Immature natural killer cell (primary cell): ENCODE measurements around the gene LHFPL3. TPM values are rescaled to one million over a fixed set of nuclear protein-coding genes. Genes with fewer than 3 reads are reported as not detected.
A peak's percentile ranks its signal among the peaks of the same experiment; 100 is the strongest.

Source experiments
- DNase-seq, 3 donors: peaks; one replicate each; pipeline ENCODE4 v3.0.0; 2022; ENCODE audit warnings: mixed read lengths in 1 of 3
- H3K27ac Mint-ChIP-seq, 6 donors: one replicate each; pipeline ENCODE4 v1.8.0; 2020; ENCODE audit warnings: mixed read lengths in 6 of 6, mild to moderate bottlenecking in 5 of 6, inconsistent platforms in 4 of 6, moderate library complexity in 3 of 6
- H3K27me3 Mint-ChIP-seq, 3 donors: one replicate each; pipeline ENCODE4 v1.8.0; 2020 to 2021; ENCODE audit warnings: low read depth in 3 of 3, mild to moderate bottlenecking in 3 of 3, mixed read lengths in 3 of 3, moderate library complexity in 3 of 3, inconsistent platforms in 1 of 3
- H3K36me3 Mint-ChIP-seq, 3 donors: one replicate each; pipeline ENCODE4 v1.8.0; 2020; ENCODE audit warnings: mixed read lengths in 3 of 3, inconsistent platforms in 2 of 3, mild to moderate bottlenecking in 2 of 3
- H3K4me1 Mint-ChIP-seq, 2 donors: one replicate each; pipeline ENCODE4 v1.8.0; 2020; ENCODE audit warnings: inconsistent platforms in 2 of 2, mild to moderate bottlenecking in 2 of 2, mixed read lengths in 2 of 2, moderate library complexity in 1 of 2
- H3K4me3 Mint-ChIP-seq, 5 donors: one replicate each; pipeline ENCODE4 v1.8.0; 2020; ENCODE audit warnings: mild to moderate bottlenecking in 5 of 5, mixed read lengths in 5 of 5, inconsistent platforms in 3 of 5, moderate library complexity in 3 of 5
- H3K9me3 Mint-ChIP-seq, 6 donors: one replicate each; pipeline ENCODE4 v1.8.0; 2020; ENCODE audit warnings: mild to moderate bottlenecking in 6 of 6, mixed read lengths in 6 of 6, inconsistent platforms in 4 of 6, moderate library complexity in 3 of 6
- polyA plus RNA-seq, 3 donors: library from polyadenylated mRNA; unstranded; fragments of 300-500 nt; fragmentation: Illumina TruSeq; gene quantifications; one replicate each; pipeline ENCODE4 v1.2.3, GENCODE V29; 2021

Gene LHFPL3
- polyA plus RNA-seq, 3 donors from 2014 or later, result not detected

GRCh38 chr7:104818961-104819880, 490.8 kb downstream of the LHFPL3 start:
- Mint-ChIP-seq H3K4me1 (no peaks in the 10 kb centered on the region), H3K27ac (no peak overlapping the region), H3K4me3 (no peak overlapping the region), H3K27me3 (peaks cover 0 to 2% (median 2%) of the 10 kb centered on the region in 3 donors), H3K9me3 (no peaks in the 10 kb centered on the region), H3K36me3 (no peaks in the 10 kb centered on the region)
- DNase-seq, result no peak

DNA sequence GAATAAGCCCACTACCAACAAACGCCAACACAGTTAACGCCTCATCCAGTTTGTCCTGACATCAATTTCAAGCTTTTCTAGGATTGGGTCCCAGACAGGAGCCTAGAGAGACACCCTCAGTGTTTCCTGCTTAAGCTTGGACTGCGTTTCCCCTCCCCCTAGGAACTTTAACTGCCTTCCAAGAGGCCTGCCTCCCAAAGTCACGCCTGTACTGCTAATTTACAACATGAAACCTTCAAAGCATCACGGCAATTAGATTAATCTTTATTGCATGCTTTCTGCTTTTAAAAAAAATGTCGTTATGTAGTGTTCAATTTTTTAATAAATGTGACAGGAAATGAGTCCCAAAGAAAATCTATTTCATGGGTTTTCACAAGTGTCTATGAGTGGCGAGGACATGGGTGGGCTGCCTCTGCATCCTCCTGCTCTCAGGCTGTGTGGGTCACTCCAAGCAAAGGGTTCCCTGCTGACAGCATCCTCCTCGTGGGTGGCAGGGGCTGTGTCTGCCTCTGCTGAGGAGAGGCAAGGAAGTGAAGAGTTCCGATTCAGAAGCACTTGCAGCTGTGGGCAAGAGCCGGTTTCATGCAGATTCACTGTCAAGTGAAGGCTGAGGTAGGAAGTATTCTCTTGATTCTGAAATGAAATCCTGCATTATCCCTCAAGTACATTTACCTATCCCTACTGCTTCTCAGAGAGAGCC, 492.6 kb downstream of the LHFPL3 start:
- H3K36me3 Mint-ChIP-seq, result no peaks in the 10 kb centered on the region
- H3K4me3 Mint-ChIP-seq, result no peak overlapping the region
- no peak overlapping the region for H3K27ac Mint-ChIP-seq
- no peaks in the 10 kb centered on the region for H3K4me1 Mint-ChIP-seq
- no peak for DNase-seq
- peaks cover 0 to 2% (median under 1%) of the 10 kb centered on the region in 3 donors for H3K27me3 Mint-ChIP-seq
- H3K9me3 Mint-ChIP-seq, result no peaks in the 10 kb centered on the region

- Mint-ChIP-seq H3K4me1 (no peaks in the 10 kb centered on the region), H3K36me3 (no peaks in the 10 kb centered on the region), H3K27ac (no peak overlapping the region), H3K4me3 (no peak overlapping the region), H3K9me3 (no peaks in the 10 kb centered on the region), H3K27me3 (no peaks in the 10 kb centered on the region)
- DNase-seq, result no peak
Measured at GRCh38 chr7:104823177-104823576, 494.8 kb downstream of the LHFPL3 start.

GRCh38 chr7:104825099-104825498, 496.7 kb downstream of the LHFPL3 start:
- Mint-ChIP-seq H3K4me3 (no peak overlapping the region), H3K4me1 (no peaks in the 10 kb centered on the region), H3K27me3 (no peaks in the 10 kb centered on the region), H3K27ac (no peak overlapping the region), H3K36me3 (no peaks in the 10 kb centered on the region), H3K9me3 (no peaks in the 10 kb centered on the region)
- DNase-seq, result no peak

DNA sequence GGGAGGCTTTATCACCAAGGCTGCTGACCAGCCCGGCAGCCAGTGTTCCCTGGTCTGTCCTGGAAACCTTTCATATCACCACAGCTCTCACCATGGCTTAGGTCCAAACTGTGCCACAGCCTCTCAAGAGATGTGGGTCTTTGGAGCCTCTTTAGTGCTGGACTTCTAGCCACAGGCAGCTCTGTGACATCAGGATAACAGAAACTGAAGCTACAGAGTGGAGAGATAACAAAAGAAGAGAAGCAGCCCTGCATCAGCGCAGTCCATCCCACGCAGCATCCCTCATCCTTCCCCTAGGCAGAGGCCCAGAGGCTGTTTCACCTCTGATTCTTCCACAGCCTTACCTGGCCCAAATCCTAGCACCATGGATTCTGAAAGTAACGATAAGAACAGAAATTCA, 497.7 kb downstream of the LHFPL3 start:
- H3K4me1 Mint-ChIP-seq, result no peaks in the 10 kb centered on the region
- H3K4me3 Mint-ChIP-seq, result no peak overlapping the region
- no peaks in the 10 kb centered on the region for H3K36me3 Mint-ChIP-seq
- no peaks in the 10 kb centered on the region for H3K9me3 Mint-ChIP-seq
- H3K27ac Mint-ChIP-seq, result no peak overlapping the region
- DNase-seq, result no peak
- H3K27me3 Mint-ChIP-seq, result peaks cover 0 to 4% (median 0%) of the 10 kb centered on the region in 3 donors

- no peaks in the 10 kb centered on the region for H3K9me3 Mint-ChIP-seq
- H3K27ac Mint-ChIP-seq, result no peak overlapping the region
- H3K4me3 Mint-ChIP-seq, result no peak overlapping the region
- peaks cover 1 to 7% (median 5%) of the 10 kb centered on the region in 3 donors for H3K27me3 Mint-ChIP-seq
- no peaks in the 10 kb centered on the region for H3K36me3 Mint-ChIP-seq
- DNase-seq, result no peak
- no peaks in the 10 kb centered on the region for H3K4me1 Mint-ChIP-seq
Measured at GRCh38 chr7:104836976-104837375, 508.6 kb downstream of the LHFPL3 start.

DNA sequence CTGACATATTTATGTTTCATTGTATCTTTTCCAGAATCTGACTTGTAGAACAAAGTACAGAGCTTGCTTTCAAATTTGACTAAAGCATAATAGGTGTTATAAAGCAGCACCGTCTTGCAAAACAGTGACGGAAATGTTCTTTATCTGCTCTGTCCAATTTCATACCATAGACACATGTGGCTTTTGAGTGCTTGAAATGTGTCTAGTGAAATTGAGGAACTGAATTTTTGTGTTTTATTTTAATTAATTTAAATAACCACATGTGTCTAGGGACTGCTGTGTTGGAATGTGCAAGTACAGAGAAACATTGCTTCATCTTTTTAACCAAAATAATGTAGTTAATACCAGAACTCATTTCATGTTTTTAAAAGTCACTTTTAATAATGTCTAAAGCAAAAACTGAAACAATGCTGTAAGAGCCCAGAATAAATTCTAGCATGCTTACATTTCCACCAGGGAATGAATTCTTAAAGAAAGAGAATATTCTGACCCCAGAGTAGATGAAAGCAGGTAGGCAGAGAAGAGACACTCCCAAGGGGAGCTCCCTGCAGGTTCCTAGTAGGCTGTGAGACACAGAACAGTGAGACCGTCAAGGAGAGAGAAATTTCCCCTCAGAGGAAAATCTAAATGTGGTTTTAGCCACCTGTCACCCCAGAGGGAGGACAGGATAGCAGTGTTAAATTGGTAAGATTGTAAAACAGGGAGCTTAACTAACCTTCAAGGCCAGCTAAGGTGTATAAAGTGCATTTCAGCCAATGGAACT, 510.3 kb downstream of the LHFPL3 start:
- Mint-ChIP-seq H3K9me3 (no peaks in the 10 kb centered on the region), H3K36me3 (no peaks in the 10 kb centered on the region), H3K4me1 (no peaks in the 10 kb centered on the region), H3K27ac (no peak overlapping the region), H3K4me3 (no peak overlapping the region), H3K27me3 (peaks cover 0 to 9% (median 8%) of the 10 kb centered on the region in 3 donors)
- no peak for DNase-seq

DNA sequence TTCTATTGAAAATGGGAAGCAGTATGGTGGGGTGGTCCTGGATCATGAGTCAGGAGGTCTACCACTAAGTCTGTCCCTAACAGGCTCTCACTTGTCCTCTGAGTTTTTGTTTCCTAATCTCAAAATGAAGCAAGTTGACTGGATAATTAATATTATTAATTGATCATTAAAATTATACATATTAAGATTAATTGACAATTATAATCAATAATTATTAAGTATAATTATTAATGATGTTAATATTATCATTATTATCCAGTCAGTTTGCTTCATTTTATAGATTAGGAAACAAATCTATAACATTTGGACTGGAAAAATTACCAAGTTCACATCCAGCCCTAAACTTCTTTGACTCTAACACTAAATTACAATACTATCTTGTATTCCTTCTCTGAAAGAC, 511.4 kb downstream of the LHFPL3 start:
- Mint-ChIP-seq H3K9me3 (no peaks in the 10 kb centered on the region), H3K4me1 (no peaks in the 10 kb centered on the region), H3K4me3 (no peak overlapping the region), H3K27me3 (peaks cover 0 to 7% (median 6%) of the 10 kb centered on the region in 3 donors), H3K36me3 (no peaks in the 10 kb centered on the region), H3K27ac (no peak overlapping the region)
- no peak for DNase-seq

DNA sequence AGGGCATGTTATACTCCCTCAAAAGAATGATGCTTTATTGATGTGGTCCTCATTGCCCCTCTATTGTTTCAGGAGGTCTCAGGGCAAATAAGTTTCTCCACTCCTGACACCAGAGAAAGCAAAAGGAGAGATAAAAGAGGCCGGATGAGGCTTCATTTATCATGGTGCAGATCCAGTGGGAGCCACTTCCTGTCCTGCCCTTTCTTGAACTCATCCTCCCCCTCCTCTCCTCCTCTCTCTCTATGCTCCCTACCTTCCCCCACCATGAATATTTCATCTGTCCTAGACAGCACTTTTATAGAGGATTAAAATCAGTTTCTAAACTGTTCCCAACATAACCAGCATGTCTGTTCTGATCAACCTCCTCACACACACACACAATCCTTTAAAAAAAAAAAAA, 513.4 kb downstream of the LHFPL3 start:
- DNase-seq, result no peak
- Mint-ChIP-seq H3K9me3 (no peaks in the 10 kb centered on the region), H3K27me3 (peaks cover 1 to 4% (median 2%) of the 10 kb centered on the region in 3 donors), H3K4me3 (no peak overlapping the region), H3K4me1 (no peaks in the 10 kb centered on the region), H3K36me3 (no peaks in the 10 kb centered on the region), H3K27ac (no peak overlapping the region)

- Mint-ChIP-seq H3K27me3 (peaks cover 1 to 4% (median 2%) of the 10 kb centered on the region in 3 donors), H3K27ac (no peak overlapping the region), H3K4me1 (no peaks in the 10 kb centered on the region), H3K36me3 (no peaks in the 10 kb centered on the region), H3K9me3 (no peaks in the 10 kb centered on the region), H3K4me3 (no peak overlapping the region)
- no peak for DNase-seq
Measured at GRCh38 chr7:104843198-104843597, 514.8 kb downstream of the LHFPL3 start.

DNA sequence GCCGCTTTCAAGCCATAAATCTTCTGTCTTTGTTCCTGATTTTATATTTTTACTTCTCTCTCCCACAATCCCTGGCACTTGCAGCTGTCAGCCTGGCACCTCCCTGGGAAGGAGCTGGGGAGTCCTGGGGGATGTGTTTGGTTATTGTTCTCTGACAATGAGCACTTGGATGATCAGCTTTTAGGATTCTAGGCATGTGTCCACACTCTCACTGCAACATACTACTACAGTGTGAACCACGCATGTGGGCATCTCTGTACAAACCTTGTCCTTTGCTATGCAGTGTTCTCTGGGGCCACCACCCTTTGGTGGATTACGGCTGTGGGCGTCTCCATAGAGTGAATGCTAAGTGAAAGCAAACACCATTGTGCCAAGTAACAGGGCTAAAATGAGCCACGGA, 517.2 kb downstream of the LHFPL3 start:
- Mint-ChIP-seq H3K9me3 (no peaks in the 10 kb centered on the region), H3K27ac (no peak overlapping the region), H3K27me3 (peaks cover 2 to 4% (median 3%) of the 10 kb centered on the region in 3 donors), H3K4me3 (no peak overlapping the region), H3K4me1 (no peaks in the 10 kb centered on the region), H3K36me3 (no peaks in the 10 kb centered on the region)
- no peak for DNase-seq

DNA sequence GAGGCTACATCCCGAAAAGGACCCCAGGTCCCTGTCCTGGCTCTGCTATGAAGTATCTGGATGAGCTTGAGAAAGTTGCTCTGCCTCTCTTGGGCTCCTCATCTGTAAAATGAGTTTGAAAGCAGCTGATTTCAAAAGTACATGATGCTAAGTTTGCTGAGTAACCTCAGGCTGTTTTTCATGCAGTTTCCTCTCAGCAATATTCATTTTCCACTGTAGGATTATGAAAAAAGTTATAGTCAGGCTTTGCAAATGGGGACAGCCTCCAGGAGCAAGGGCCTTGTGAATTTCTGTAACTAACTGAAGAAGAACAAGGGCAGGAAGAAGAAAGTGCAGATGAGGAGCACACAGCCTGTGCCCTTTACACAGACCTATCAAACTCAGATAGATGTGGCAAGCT, 518.3 kb downstream of the LHFPL3 start:
- Mint-ChIP-seq H3K27me3 (peaks cover 2 to 4% (median 3%) of the 10 kb centered on the region in 3 donors), H3K27ac (no peak overlapping the region), H3K9me3 (no peaks in the 10 kb centered on the region), H3K4me3 (no peak overlapping the region), H3K4me1 (no peaks in the 10 kb centered on the region), H3K36me3 (no peaks in the 10 kb centered on the region)
- DNase-seq, result no peak

DNA sequence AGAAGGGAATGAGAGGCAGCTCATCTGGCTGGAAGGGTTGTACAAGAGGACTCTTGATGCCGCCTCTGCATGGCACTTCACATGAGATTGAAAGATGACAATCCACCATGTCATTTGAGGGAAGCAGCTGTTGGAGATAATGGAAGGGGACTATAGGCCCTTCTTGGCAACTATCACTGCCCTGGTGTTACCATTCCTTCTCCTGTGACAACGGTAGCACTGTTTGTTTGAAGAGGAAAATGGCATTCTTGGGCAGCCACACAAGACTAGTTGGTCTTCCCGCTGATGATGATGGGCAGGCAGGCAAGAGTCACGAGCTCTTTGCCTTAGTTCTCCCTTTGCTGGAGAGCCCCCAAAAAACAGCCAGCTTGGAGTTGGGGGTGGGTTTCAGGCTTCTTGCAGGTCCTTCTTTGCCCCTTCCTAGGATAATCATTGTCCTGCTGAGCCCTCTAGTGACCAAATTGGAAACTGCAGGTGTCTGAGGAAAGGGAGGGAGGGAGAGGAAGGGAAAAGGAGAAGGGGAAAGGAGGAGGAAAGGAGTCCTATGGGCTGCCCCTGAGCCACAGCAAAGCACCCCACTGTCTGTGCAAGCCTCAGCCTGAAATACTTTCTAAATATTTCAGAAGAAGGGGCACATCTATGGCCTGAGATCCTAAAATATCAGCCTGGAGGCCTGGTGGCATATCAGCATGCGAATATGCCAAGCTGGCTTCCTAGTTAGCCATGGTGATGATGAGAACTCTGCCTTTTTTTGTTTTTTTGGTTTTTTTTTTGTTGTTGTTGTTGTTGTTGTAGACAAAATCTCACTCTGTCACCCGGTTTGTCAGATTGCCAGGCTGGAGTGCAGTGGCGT, 520.0 kb downstream of the LHFPL3 start:
- H3K36me3 Mint-ChIP-seq, result no peaks in the 10 kb centered on the region
- no peak overlapping the region for H3K4me3 Mint-ChIP-seq
- no peak overlapping the region for H3K27ac Mint-ChIP-seq
- DNase-seq, result peak; percentile 19 to 35 (median 29)
- H3K4me1 Mint-ChIP-seq, result no peaks in the 10 kb centered on the region
- H3K27me3 Mint-ChIP-seq, result peaks cover 0 to 7% (median 2%) of the 10 kb centered on the region in 3 donors
- no peaks in the 10 kb centered on the region for H3K9me3 Mint-ChIP-seq
